Endodermal cell (in vitro differentiated cells): ENCODE data around the gene ZNF318. TPM values are rescaled to one million over a fixed set of nuclear protein-coding genes. Genes with fewer than 3 reads are reported as not detected.
"Not testable (repeated sequence)": the region's sequence is repeated elsewhere in the genome, so short reads cannot be mapped to it uniquely, and the experiment has no call there.

Experiments used
- DNase-seq: peaks from one replicate; pipeline ENCODE4 v3.0.0-alpha.2; 2017
- H3K27ac ChIP-seq: 2 replicates; pipeline ENCODE4 v1.5.1; 2013; ENCODE audit warnings: mild to moderate bottlenecking, low read depth, low read length, moderate library complexity
- H3K27me3 ChIP-seq: 2 replicates; pipeline ENCODE4 v1.6.1; 2013; ENCODE audit warnings: mild to moderate bottlenecking, low read length, moderate library complexity; ENCODE audit not compliant: insufficient read depth, control insufficient read depth, poor library complexity, severe bottlenecking
- H3K36me3 ChIP-seq: 2 replicates; pipeline ENCODE4 v1.7.0; 2013; ENCODE audit warnings: mild to moderate bottlenecking, low read length, moderate library complexity; ENCODE audit not compliant: control insufficient read depth, insufficient read depth
- H3K4me1 ChIP-seq: one replicate; pipeline ENCODE4 v1.7.0; 2013; ENCODE audit warnings: low read length; ENCODE audit not compliant: control insufficient read depth, insufficient read depth
- H3K4me3 ChIP-seq: 2 replicates; pipeline ENCODE4 v1.5.1; 2013; ENCODE audit warnings: mild to moderate bottlenecking, low read length, moderate library complexity
- H3K9ac ChIP-seq: 2 replicates; pipeline ENCODE4 v1.6.1; 2013; ENCODE audit warnings: mild to moderate bottlenecking, low read length, moderate library complexity; ENCODE audit not compliant: poor library complexity, severe bottlenecking; ENCODE audit errors: extremely low read depth
- H3K9me3 ChIP-seq: 2 replicates; pipeline ENCODE4 v1.6.1; 2013; ENCODE audit warnings: mild to moderate bottlenecking, low read length, moderate library complexity; ENCODE audit not compliant: control insufficient read depth
- H3K27ac Mint-ChIP-seq: 2 replicates; pipeline ENCODE4 v1.8.0; 2020; ENCODE audit warnings: mixed read lengths
- H3K27me3 Mint-ChIP-seq: 2 replicates; pipeline ENCODE4 v1.8.0; 2021; ENCODE audit warnings: mild to moderate bottlenecking, mixed read lengths; ENCODE audit not compliant: insufficient read depth
- H3K36me3 Mint-ChIP-seq: 2 replicates; pipeline ENCODE4 v1.8.0; 2020; ENCODE audit warnings: low read depth, mixed read lengths
- H3K4me1 Mint-ChIP-seq: 2 replicates; pipeline ENCODE4 v1.8.0; 2020; ENCODE audit warnings: mixed read lengths
- H3K4me3 Mint-ChIP-seq: 2 replicates; pipeline ENCODE4 v1.8.0; 2020; ENCODE audit warnings: mild to moderate bottlenecking, moderate library complexity, mixed read lengths
- H3K9me3 Mint-ChIP-seq: 2 replicates; pipeline ENCODE4 v1.8.0; 2020; ENCODE audit warnings: mild to moderate bottlenecking, mixed read lengths
- WGBS, 2 experiments: methylation state at CpG; one replicate each; pipeline versions ENCODE4 v1.1.5 to v1.1.7; 2013; ENCODE audit warnings: missing lambda C conversion rate in 2 of 2, mixed read lengths in 1 of 2; ENCODE audit not compliant: insufficient coverage in 1 of 2, insufficient read length in 1 of 2; 5-methylcytosine and 5-hydroxymethylcytosine counted together
- long read RNA-seq, 4 experiments: library from polyadenylated mRNA in 2 of 4; library from RNA in 1 of 4; library from capped mRNA in 1 of 4; stranded (forward) in 3 of 4; unstranded in 1 of 4; transcript quantifications; one replicate each; pipeline ENCODE4 v2.0.0, GENCODE V29; 2020 to 2021; ENCODE audit warnings: inconsistent platforms in 1 of 4
- polyA plus RNA-seq, 2 experiments: library from polyadenylated mRNA; stranded (reverse); fragments of 50-300 nt; gene quantifications; one replicate each; pipeline ENCODE4 v1.2.3, GENCODE V29; 2013
- total RNA-seq, 2 donors: library from RNA; stranded (reverse); fragmentation: NEBNext Ultra II Directional in 1 of 2; extraction: Animal tissue kit (Norgen Biotek cat#: 25700) in 1 of 2; gene quantifications; 2 replicates in 1 of 2; 3 replicates in 1 of 2; pipeline ENCODE4 v1.2.1, GENCODE V29; 2021
- TF ChIP-seq, protein P1 (sequence below): fragments of 200-600 bp; sonication (generic); conservative IDR thresholded peaks from 2 replicates; pipeline ENCODE4 v1.5.0; 2021; ENCODE audit warnings: antibody characterized with exemption, mild to moderate bottlenecking

Gene ZNF318, protein sequence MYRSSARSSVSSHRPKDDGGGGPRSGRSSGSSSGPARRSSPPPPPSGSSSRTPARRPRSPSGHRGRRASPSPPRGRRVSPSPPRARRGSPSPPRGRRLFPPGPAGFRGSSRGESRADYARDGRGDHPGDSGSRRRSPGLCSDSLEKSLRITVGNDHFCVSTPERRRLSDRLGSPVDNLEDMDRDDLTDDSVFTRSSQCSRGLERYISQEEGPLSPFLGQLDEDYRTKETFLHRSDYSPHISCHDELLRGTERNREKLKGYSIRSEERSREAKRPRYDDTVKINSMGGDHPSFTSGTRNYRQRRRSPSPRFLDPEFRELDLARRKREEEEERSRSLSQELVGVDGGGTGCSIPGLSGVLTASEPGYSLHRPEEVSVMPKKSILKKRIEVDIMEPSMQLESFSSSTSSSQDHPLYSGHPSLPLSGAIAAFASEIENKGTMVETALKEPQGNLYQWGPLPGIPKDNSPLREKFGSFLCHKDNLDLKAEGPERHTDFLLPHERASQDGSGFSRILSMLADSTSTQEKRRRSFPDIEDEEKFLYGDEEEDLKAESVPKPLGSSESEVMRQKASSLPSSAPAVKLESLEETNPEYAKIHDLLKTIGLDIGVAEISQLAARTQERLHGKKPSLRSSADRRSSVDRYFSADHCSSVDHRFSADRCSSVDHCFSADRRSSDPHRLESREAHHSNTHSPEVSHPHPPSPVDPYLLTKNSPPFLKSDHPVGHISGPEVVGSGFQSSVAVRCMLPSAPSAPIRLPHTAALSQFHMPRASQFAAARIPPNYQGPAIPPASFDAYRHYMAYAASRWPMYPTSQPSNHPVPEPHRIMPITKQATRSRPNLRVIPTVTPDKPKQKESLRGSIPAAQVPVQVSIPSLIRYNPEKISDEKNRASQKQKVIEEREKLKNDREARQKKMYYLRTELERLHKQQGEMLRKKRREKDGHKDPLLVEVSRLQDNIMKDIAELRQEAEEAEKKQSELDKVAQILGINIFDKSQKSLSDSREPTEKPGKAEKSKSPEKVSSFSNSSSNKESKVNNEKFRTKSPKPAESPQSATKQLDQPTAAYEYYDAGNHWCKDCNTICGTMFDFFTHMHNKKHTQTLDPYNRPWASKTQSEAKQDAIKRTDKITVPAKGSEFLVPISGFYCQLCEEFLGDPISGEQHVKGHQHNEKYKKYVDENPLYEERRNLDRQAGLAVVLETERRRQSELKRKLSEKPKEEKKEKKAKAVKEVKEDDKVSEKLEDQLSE (N-terminal part only)
- 10 to 100 TPM; 21.3 to 26.4 TPM for total RNA-seq
- polyA plus RNA-seq (2013, experiment 1 of 2): 19.0 TPM
- polyA plus RNA-seq (2013, experiment 2 of 2): 18.9 TPM
- long read RNA-seq, experiment 1, partial matches to known transcripts: 0 of 2 reads
- long read RNA-seq, experiment 1, other reads (novel, unspliced or antisense): 2 of 2 reads
- long read RNA-seq, experiment 2, full-length matches to known transcripts: 2 of 26 reads
- long read RNA-seq, experiment 2, partial matches to known transcripts: 13 of 26 reads
- long read RNA-seq, experiment 2, other reads (novel, unspliced or antisense): 11 of 26 reads
- long read RNA-seq, experiment 3, partial matches to known transcripts: 3 of 21 reads
- long read RNA-seq, experiment 3, other reads (novel, unspliced or antisense): 18 of 21 reads
- long read RNA-seq, experiment 4, partial matches to known transcripts: 1 of 2 reads
- long read RNA-seq, experiment 4, other reads (novel, unspliced or antisense): 1 of 2 reads

DNA sequence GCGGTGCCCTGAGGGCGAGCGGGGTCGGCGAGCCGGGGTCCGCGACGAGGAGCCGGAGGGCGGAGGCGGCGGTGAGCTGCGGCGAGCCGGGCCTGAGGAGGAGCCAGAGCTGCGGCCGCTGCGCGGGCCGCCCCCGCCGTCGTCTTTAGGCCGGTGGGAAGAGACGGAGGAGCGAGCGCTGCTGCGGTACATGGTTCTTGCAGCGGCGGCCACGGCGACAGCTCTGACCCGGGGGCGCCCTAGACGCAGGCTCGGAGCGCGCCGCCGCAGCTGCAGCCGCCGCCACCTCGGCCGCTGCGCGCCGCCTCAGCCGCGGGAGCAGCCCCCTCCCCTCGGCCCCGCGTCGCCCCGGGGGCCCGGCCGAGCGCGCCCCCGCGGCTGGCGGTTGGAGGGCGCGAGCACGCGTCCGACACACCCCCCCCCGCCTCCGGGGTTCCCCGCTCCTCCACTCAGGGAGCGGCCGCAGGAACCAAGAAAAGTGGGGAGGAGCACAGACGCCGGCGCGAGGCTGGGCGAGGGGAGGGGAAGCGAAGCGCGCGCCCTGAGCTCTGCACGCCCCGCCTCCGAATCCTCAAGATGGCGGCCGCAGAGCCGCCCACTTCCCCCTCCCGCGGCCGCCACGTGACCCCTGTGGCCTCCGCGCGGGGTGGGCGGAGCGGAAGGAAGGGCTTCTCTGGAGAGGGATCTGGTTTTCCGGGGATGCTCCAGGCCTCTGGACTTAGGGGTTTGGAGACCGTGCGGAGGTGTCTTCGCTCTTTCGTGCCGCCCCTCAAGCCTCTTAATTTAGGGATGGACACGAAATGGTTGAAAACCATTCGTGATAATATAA is at the start of gene ZNF318:
Gene ZNF318 (minus strand): TSS at position 474 of the 829 bp plus-strand sequence. CDS start 282 bp downstream, at position 192.
- TF ChIP-seq, protein P1, sequence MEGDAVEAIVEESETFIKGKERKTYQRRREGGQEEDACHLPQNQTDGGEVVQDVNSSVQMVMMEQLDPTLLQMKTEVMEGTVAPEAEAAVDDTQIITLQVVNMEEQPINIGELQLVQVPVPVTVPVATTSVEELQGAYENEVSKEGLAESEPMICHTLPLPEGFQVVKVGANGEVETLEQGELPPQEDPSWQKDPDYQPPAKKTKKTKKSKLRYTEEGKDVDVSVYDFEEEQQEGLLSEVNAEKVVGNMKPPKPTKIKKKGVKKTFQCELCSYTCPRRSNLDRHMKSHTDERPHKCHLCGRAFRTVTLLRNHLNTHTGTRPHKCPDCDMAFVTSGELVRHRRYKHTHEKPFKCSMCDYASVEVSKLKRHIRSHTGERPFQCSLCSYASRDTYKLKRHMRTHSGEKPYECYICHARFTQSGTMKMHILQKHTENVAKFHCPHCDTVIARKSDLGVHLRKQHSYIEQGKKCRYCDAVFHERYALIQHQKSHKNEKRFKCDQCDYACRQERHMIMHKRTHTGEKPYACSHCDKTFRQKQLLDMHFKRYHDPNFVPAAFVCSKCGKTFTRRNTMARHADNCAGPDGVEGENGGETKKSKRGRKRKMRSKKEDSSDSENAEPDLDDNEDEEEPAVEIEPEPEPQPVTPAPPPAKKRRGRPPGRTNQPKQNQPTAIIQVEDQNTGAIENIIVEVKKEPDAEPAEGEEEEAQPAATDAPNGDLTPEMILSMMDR: no peak
- Histone ChIP-seq H3K9ac (peak within 1 kb of the TSS; percentile 18), H3K4me1 (no peaks in the 10 kb centered on the region), H3K27me3 (no peaks in the 10 kb centered on the region), H3K9me3 (no peaks in the 10 kb centered on the region), H3K4me3 (peak within 1 kb of the TSS; percentile 90), H3K27ac (peak within 1 kb of the TSS; percentile 66), H3K36me3 (peaks cover 13% of the 10 kb centered on the region)
- peaks cover 9% of the 10 kb centered on the region for H3K4me1 Mint-ChIP-seq
- peaks cover 12% of the 10 kb centered on the region for H3K36me3 Mint-ChIP-seq
- H3K27ac Mint-ChIP-seq: peak within 1 kb of the TSS; percentile 91
- peak within 1 kb of the TSS; percentile 76 for H3K4me3 Mint-ChIP-seq
- 0 to 1% methylated on average over 28 to 104 of the region's 104 CpGs for WGBS, 2 experiments
- no peaks in the 10 kb centered on the region for H3K9me3 Mint-ChIP-seq
- peaks cover 5% of the 10 kb centered on the region for H3K27me3 Mint-ChIP-seq
- DNase-seq: peak; percentile 98

GRCh38 chr6:43416935-43417334 is 47.5 kb upstream of the ZNF318 start:
- Mint-ChIP-seq H3K36me3 (no peaks in the 10 kb centered on the region), H3K9me3 (peaks cover 2% of the 10 kb centered on the region), H3K27me3 (peaks cover 30% of the 10 kb centered on the region), H3K4me1 (no peaks in the 10 kb centered on the region), H3K4me3 (no peak overlapping the region), H3K27ac (no peak overlapping the region)
- no peak overlapping the region for H3K9ac ChIP-seq
- H3K36me3 ChIP-seq: no peaks in the 10 kb centered on the region
- H3K4me3 ChIP-seq: no peak overlapping the region
- no peak overlapping the region for H3K27ac ChIP-seq
- no peaks in the 10 kb centered on the region for H3K4me1 ChIP-seq
- TF ChIP-seq, protein P1: no peak
- no peaks in the 10 kb centered on the region for H3K9me3 ChIP-seq
- H3K27me3 ChIP-seq: peaks cover 21% of the 10 kb centered on the region
- WGBS, 2 experiments: 87 to 100% methylated on average over 2 to 4 of the region's 4 CpGs
- no peak for DNase-seq

GRCh38 chr6:43415275-43415674 is 45.8 kb upstream of the ZNF318 start:
- H3K27me3 Mint-ChIP-seq: peaks cover 29% of the 10 kb centered on the region
- 90 to 92% methylated on average over 1 to 6 of the region's 8 CpGs for WGBS, 2 experiments

More at GRCh38 chr6:43415275-43415674, 45.8 kb upstream of the ZNF318 start:
- H3K27me3 ChIP-seq: peaks cover 21% of the 10 kb centered on the region
- not testable (repeated sequence) for DNase-seq, H3K4me3 ChIP-seq, H3K9me3 Mint-ChIP-seq, H3K27ac ChIP-seq, H3K4me1 Mint-ChIP-seq, H3K9me3 ChIP-seq, H3K36me3 Mint-ChIP-seq, H3K27ac Mint-ChIP-seq, H3K9ac ChIP-seq, H3K36me3 ChIP-seq, H3K4me1 ChIP-seq, H3K4me3 Mint-ChIP-seq
